PFSK-1 (cell line): ENCODE measurements around the gene CTSO.

Experiments
- FOXP2 ChIP-seq: optimal IDR thresholded peaks from 2 replicates; pipeline ENCODE3; 2011; ENCODE audit warnings: borderline replicate concordance, control low read depth, inconsistent platforms; ENCODE audit not compliant: insufficient read depth; ENCODE audit errors: extremely low read length, extremely low read depth
- POLR2AphosphoS5 ChIP-seq: IDR thresholded peaks from 2 replicates; pipeline ENCODE4 v1.6.1; 2012; ENCODE audit warnings: low read depth, mild to moderate bottlenecking, control low read depth, low read length, moderate library complexity
- SIN3A ChIP-seq: IDR thresholded peaks from 2 replicates; pipeline ENCODE4 v1.6.1; 2012; ENCODE audit warnings: mild to moderate bottlenecking, low read length, moderate library complexity, borderline replicate concordance; ENCODE audit not compliant: insufficient read depth
- TAF1 ChIP-seq: IDR thresholded peaks from 2 replicates; pipeline ENCODE4 v1.6.1; 2012; ENCODE audit warnings: low read length, control low read depth, borderline replicate concordance; ENCODE audit not compliant: insufficient read depth
- TF ChIP-seq, protein P1 (sequence below), 2 experiments: IDR thresholded peaks; 2 replicates each; pipeline versions ENCODE4 v1.6.1 to v1.8.0; 2011 to 2012; ENCODE audit warnings: low read depth in 2 of 2, low read length in 2 of 2, control low read depth in 1 of 2, inconsistent platforms in 1 of 2, mild to moderate bottlenecking in 1 of 2, moderate library complexity in 1 of 2; ENCODE audit not compliant: insufficient read depth in 1 of 2

Gene CTSO

DNA sequence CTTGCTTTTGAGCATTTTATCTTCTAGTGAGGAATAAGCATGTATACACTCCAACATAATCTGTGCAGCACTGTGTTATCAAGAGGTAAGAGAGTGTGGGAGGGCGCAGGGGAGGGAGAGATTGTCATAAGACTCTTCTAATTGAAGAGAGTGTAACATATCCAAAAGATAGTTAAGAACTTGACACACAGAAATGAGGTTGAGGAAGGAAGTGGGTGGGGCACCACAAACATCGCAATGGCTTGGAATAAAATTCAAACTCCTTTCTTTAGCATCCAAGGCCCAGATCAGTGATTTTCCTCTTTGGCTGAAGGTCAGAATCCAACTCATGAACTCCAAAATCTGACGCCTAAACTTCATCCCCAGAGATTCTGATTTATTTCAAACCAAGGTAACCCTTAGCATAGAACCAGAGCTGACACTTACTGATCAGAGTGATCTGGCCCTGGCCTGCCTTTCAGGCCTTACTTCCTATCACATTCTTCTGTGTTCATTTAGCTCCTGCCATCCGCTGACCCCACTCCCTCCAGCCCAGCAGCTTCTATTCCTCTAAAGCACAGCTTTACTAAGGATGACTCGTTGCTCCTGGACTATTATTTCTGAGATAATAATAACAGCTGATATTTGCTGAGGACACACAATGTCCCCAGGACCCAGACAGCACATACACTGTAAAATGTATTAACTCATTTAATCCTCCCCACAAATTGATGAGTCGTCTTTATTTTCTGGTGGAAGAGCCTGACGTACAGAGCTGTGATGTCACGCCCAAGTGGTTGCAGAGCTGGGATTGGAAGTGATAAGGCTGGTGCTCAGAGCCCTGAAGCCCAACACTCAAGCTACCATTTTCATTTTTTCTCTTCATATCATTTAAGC, 10.6 kb upstream of the CTSO start:
- TF ChIP-seq FOXP2, result no peak
- TF ChIP-seq, protein P1, sequence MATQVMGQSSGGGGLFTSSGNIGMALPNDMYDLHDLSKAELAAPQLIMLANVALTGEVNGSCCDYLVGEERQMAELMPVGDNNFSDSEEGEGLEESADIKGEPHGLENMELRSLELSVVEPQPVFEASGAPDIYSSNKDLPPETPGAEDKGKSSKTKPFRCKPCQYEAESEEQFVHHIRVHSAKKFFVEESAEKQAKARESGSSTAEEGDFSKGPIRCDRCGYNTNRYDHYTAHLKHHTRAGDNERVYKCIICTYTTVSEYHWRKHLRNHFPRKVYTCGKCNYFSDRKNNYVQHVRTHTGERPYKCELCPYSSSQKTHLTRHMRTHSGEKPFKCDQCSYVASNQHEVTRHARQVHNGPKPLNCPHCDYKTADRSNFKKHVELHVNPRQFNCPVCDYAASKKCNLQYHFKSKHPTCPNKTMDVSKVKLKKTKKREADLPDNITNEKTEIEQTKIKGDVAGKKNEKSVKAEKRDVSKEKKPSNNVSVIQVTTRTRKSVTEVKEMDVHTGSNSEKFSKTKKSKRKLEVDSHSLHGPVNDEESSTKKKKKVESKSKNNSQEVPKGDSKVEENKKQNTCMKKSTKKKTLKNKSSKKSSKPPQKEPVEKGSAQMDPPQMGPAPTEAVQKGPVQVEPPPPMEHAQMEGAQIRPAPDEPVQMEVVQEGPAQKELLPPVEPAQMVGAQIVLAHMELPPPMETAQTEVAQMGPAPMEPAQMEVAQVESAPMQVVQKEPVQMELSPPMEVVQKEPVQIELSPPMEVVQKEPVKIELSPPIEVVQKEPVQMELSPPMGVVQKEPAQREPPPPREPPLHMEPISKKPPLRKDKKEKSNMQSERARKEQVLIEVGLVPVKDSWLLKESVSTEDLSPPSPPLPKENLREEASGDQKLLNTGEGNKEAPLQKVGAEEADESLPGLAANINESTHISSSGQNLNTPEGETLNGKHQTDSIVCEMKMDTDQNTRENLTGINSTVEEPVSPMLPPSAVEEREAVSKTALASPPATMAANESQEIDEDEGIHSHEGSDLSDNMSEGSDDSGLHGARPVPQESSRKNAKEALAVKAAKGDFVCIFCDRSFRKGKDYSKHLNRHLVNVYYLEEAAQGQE (IDR thresholded peaks at IDR 0.05; ENCODE audit: insufficient read depth in 1 of 2, low read depth in 2 of 2, low read length in 2 of 2), result no peak

DNA sequence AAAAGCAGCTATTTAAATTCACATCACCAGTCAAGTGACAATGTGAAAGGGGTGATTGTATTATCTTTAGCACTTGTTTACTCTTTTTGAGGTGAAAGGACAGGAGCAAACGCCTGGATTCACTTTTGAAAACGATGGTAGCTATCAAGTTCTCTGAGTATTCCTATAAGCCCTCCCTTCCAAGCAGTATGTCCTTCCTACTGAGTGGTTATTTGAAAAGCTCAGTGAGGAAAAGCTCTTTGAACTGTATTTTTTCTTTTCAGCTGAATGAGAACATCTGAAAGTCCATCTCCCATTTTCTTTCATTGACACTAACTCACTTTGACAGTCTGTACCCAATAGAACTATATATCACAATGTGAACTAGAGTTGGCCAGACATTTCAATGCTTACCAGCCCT, 9.1 kb upstream of the CTSO start:
- TF ChIP-seq, protein P1 (IDR thresholded peaks at IDR 0.05; ENCODE audit: insufficient read depth in 1 of 2, low read depth in 2 of 2, low read length in 2 of 2), result no peak
- no peak for TF ChIP-seq SIN3A
- TF ChIP-seq FOXP2, result no peak
- TF ChIP-seq POLR2AphosphoS5, result no peak
- no peak for TF ChIP-seq TAF1

DNA sequence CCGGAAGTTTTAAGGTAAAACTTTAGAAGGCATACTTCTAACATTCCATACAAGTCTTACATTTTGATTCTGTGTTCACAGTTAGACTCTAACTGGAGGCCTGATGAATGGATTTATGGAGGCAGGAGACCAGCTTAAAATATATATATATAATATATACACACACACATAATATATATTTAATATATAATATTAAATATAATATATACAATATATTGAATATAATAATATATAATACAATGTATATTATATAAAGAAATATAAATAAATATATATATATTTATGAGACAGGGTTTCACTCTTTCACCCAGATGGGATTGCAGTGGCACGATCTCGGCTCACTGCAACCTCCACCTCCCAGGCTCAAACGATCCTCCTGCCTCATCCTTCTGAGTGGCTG, 7.9 kb upstream of the CTSO start:
- no peak for TF ChIP-seq TAF1
- no peak for TF ChIP-seq SIN3A
- TF ChIP-seq FOXP2, result no peak

DNA sequence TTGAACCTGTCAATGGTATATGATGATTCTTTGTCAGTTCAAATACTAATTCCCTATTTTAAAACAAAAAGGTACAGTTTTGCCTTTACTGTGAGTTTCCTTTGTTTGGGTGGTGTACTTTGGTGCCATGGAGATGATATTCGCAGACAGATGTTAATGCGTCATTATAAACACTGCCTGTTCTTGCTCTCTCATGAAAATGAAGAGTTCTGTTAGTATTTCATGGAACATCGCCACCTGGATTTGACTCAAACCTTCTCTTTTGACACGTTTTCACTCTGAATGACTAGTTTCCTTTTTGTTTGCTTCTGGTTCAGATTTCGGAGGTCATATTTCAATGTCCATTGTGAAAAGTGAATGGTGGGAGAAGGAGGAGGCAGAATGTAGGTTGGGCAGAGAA, 6.9 kb upstream of the CTSO start:
- TF ChIP-seq SIN3A (no peak), FOXP2 (no peak), TAF1 (no peak), POLR2AphosphoS5 (no peak)
- TF ChIP-seq, protein P1 (IDR thresholded peaks at IDR 0.05; ENCODE audit: insufficient read depth in 1 of 2, low read depth in 2 of 2, low read length in 2 of 2), result no peak

DNA sequence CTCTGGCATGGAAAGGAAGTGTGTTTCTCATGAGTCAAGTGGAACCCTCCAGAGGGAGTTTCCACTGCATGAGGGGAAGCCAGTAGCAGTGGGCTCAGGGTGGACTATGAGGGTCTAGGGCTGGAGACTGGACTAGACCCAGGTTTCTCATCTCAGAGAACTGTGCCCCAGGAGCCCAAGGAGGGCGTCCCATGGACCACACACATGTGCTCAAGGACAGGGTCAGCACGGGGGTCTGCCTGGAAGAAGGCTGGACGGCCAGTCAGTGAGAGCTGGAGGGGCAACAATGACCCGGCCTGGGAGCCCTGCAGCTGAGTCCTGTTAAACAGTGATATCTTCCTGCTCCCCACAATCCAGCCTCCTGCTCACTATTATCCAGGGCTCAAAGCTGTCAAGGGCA, 5.8 kb upstream of the CTSO start:
- TF ChIP-seq, protein P1 (IDR thresholded peaks at IDR 0.05; ENCODE audit: insufficient read depth in 1 of 2, low read depth in 2 of 2, low read length in 2 of 2), result no peak
- TF ChIP-seq TAF1 (no peak), POLR2AphosphoS5 (no peak), SIN3A (no peak), FOXP2 (no peak)
